HG03175 (cell line): ENCODE measurements around the gene CASKIN1.

Experiments
- ATAC-seq: cut with Tn5 transposase; IDR thresholded peaks from one replicate; pipeline ENCODE4 v1.9.1; 2021; ENCODE audit warnings: mild to moderate bottlenecking, moderate library complexity; ENCODE audit not compliant: unreplicated experiment

The CASKIN1 gene

GRCh38 chr16:2232094-2232990 lies 35.9 kb upstream of the CASKIN1 start:
- no peak for ATAC-seq

- ATAC-seq: no peak
Measured at GRCh38 chr16:2231016-2231931, 34.9 kb upstream of the CASKIN1 start.

GRCh38 chr16:2230376-2230775 lies 34.0 kb upstream of the CASKIN1 start:
- ATAC-seq: no peak

GRCh38 chr16:2229632-2230250 lies 33.3 kb upstream of the CASKIN1 start:
- ATAC-seq: no peak

GRCh38 chr16:2229091-2229490 lies 32.7 kb upstream of the CASKIN1 start:
- no peak for ATAC-seq

- no peak for ATAC-seq
Measured at GRCh38 chr16:2228161-2228824, 31.9 kb upstream of the CASKIN1 start.

GRCh38 chr16:2226918-2227317 lies 30.5 kb upstream of the CASKIN1 start:
- no peak for ATAC-seq

- no peak for ATAC-seq
Measured at GRCh38 chr16:2226245-2226793, 29.9 kb upstream of the CASKIN1 start.

GRCh38 chr16:2223942-2224486 lies 27.6 kb upstream of the CASKIN1 start:
- ATAC-seq: peak; percentile 14

- ATAC-seq: peak; percentile 98
Measured at GRCh38 chr16:2223221-2223941, 27.0 kb upstream of the CASKIN1 start, which contains the start of gene E4F1. TSS of gene E4F1 (plus strand) at chr16:2223591. CDS start at chr16:2223614, 23 bp downstream.

GRCh38 chr16:2216330-2216729 lies 19.9 kb upstream of the CASKIN1 start:
- no peak for ATAC-seq

- peak; percentile 89 for ATAC-seq
Measured at GRCh38 chr16:2214719-2214968, 18.2 kb upstream of the CASKIN1 start, which contains the start of gene PGP. TSS of gene PGP (minus strand) at chr16:2214840. CDS start at chr16:2214777, 63 bp downstream.

- ATAC-seq: peak; percentile 3
Measured at GRCh38 chr16:2213817-2214718, 17.7 kb upstream of the CASKIN1 start.

- ATAC-seq: no peak
Measured at GRCh38 chr16:2212362-2213324, 16.2 kb upstream of the CASKIN1 start.

GRCh38 chr16:2211923-2212347 lies 15.5 kb upstream of the CASKIN1 start:
- ATAC-seq: no peak

- no peak for ATAC-seq
Measured at GRCh38 chr16:2210386-2211365, 14.3 kb upstream of the CASKIN1 start, which contains the start of gene BRICD5. TSS of gene BRICD5 (minus strand) at chr16:2210863. CDS start at chr16:2210833, 30 bp downstream.
